GM19025 (cell line): ENCODE data around the gene RGS6.

Experiments used
- ATAC-seq: cut with Tn5 transposase; IDR thresholded peaks from one replicate; pipeline ENCODE4 v1.9.1; 2021; ENCODE audit warnings: mild to moderate bottlenecking, low read depth, moderate library complexity; ENCODE audit not compliant: unreplicated experiment

Gene RGS6

DNA sequence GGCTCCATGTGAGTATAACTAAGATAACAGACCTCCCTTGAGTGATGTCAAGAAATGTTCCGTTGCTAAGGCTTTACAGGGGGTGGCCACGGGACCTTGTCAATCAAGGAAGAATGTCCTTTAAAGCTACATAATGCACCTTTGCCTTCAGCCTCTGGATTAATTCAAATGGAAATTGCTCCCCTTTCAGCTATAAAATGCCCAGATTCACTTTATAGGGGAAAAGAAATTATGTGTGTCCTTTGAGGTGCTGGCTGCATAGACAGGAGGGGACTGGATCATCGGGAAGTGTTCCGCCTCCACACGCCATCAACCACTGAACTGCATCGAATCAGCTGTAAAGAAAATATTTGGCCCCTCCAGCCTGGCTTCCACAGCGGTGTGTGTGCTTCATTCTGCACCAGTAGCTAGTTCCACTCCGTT, 546.3 kb downstream of the RGS6 start:
- no peak for ATAC-seq

DNA sequence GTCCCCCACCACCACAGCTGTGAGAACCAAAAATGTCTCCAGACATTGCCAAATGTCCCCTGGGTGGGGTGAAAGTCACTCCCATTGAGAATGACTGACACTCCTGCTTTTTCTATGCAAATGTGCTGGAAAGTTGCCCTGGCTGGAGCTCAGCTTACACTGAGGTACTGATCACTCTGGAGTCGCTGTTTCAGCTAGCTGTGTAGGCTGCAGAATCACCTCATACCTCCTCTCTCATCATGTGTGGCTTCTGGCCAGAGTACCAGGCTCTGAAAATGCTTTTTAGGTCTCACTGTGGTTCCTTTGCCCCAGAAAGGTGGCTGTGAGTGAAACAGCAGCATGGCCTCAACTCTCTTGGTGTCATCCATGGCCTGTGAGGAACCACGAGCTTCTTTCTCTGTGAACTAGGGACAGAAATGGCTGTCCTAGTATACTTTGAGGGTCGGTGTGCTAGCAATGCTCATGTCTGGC, 547.3 kb downstream of the RGS6 start:
- ATAC-seq: no peak

DNA sequence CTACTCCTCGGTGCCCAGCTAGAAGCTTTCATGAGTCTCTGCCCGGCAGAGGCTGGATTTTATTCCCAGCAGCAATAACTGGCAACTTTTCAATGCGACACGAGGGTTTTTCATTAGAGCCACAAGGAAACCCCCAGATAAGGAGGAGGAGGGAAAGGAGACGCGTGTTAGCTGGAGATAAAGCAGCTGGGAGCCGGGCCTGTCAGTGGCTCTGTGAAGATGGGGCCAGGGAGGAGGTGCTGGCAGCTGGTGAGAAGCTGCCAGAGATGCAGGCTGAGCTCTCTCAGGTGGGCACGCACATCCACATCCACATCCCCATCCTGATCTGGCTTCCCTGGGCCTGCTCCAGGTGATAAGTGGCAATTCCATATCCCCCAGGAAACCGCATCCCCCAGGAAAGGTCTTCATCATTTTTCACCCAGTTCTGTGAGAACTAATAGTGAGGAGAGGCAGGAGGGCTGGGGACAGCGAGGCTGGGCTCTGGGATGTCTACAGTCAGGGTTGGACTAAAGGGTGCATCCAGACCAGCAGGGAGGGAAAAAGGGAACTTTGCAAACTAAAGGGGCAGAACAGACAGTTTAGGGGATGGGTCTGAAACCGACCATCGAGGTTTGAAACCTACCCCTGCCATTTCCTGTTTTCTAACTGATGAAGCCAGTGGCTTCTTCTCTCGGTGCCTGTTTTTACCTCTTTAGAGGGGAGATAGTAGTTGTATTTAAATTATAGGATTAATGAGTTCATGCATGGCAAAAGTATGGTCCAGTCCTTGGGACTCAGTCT, 548.4 kb downstream of the RGS6 start:
- ATAC-seq: no peak

DNA sequence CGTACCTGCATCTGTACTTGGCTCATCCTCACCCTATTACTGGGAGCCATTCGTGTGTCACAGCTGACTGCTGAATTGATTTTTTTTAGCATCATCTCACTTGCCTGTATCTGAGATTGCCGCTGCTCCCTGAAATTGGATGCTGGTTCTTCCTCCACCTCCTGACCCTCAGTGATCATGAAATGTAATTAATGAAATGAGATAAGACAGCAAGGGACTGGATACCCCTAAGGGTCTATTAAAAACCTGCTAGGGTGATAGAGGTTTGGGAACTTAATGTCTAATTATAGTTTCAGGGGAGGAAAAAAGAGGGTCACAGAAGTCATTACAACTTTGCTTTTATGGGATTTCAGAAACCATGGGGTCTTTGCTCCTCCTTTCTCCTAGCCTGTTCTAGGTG, 551.1 kb downstream of the RGS6 start:
- ATAC-seq: no peak

GRCh38 chr14:72485695-72486094, 553.5 kb downstream of the RGS6 start:
- no peak for ATAC-seq

DNA sequence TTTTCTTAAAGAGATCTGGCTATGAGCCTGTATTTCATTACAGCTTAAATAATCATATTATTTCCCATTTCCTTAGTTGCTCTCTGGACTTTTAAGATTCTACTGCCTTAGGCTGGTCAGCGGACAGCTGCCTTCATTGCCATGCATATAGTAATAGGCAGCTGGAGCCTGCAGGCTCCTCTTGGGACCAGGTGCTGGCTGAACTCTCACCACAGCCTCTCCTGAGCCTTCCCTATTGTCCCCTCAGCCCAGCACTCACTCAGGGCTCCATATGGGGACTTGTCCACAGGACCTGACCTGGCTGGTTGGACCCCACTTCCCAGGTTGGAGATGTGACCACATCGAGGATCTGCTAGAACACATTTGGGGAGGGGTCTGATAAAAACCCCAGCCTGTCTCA, 556.3 kb downstream of the RGS6 start:
- no peak for ATAC-seq

DNA sequence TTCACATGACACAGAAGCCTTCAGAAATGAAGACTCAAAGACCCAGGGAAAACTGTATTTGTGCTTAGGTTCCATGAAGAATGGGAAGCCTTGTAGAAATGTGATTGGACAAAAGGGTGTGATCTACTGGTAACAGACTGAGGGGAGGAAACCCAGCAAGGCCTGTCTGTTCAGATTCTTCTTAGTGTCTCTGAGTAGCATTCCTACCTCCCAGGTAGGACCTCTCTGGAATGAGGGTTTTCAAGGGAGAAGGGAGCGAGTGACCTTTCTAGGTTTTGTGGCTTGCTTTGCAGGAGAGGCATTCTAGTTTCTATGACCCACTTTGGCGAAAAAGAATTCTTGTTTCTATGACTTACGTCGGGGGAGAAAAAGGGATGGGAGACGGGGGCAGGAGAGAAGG, 560.0 kb downstream of the RGS6 start:
- no peak for ATAC-seq

- ATAC-seq: no peak
Measured at GRCh38 chr14:72495668-72496067, 563.4 kb downstream of the RGS6 start.

GRCh38 chr14:72498646-72499045, 566.4 kb downstream of the RGS6 start:
- no peak for ATAC-seq

GRCh38 chr14:72499746-72500145, 567.5 kb downstream of the RGS6 start:
- no peak for ATAC-seq

DNA sequence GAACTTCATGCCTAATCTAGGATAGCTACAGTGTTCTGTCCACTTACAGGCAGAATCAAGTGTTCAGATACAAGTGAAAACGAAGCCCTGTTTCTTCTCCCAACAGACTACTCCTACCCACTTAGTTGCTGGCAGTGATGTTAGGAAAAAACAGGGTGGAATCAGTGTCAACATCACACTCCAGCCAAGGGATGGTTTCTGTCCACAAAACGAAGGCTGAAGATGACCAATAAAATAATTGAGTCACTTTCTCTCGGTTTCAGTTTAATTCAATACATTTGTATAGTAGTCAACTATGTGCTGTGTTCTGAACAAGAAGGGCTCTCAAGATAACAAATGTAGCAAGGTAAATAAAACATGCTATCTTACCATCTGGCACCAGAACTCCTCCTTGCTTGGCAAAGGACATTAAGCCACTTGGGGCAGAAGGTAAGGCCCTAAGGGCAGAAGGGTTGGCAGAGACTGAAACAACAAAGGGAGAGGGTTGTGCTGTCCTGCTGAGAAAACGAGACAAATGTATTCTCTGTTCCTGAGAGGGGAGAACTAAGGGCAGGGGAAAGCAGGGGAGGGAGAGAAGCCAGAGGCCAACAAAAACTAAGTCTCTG, 568.1 kb downstream of the RGS6 start:
- ATAC-seq: no peak

GRCh38 chr14:72501439-72501838, 569.2 kb downstream of the RGS6 start:
- no peak for ATAC-seq

DNA sequence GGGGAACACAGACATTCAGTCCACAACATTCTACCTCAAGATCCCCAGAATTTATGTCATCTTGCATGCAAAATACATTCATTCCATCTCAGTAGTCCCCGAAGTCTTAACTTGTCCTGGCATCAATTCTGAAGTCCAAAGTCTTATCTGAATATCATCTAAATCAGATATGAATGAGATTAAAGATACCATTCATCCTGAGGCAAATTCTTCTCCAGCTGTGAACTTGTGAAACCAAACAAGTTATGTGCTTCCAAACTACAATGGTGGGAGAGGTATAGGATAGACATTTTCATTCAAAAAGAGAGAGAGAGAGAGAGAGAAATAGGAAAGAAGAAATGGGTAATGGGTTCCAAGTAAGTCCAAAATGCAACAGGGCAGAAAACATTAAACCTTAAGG, 571.0 kb downstream of the RGS6 start:
- no peak for ATAC-seq

GRCh38 chr14:72503696-72504368, 571.6 kb downstream of the RGS6 start:
- no peak for ATAC-seq

DNA sequence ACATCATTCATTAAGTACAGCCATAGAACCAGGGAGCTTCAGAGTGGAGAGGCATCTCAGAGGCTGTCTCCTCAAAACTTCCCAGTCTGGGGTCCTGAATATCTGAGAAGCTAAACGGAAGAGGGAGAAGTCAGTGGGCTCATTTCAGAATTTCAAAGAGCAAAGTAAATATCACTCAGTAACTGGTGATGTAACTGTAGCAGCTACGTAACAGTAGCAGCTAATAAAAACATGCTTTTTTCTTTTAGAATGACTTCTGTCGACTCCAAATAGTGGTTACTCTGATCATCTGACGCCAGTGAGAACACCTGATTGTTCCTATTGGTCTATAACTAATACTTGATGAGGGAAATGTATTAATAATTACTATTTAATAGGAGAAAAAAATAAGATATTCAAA, 578.3 kb downstream of the RGS6 start:
- no peak for ATAC-seq

DNA sequence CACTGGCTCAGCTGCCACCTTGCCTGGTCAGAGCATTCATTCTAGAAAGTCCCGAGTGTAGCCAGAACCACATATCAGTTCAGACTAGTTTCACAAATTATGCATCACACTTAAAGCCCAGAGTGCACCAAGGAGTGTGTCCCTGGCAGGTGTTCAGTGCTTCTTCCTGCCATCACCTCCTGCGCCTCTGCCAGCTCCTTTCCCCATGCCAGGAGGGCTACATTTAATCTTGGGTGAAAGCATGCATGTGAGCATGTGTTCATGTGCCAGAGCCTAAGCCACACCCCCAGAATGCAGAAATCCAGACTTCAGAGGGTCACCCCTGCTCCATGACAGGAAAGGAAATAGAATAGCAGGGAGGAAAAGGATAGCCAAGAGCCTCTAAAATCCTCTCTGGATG, 580.1 kb downstream of the RGS6 start:
- ATAC-seq: no peak

- no peak for ATAC-seq
Measured at GRCh38 chr14:72512925-72513324, 580.7 kb downstream of the RGS6 start.

- no peak for ATAC-seq
Measured at GRCh38 chr14:72513346-72513745, 581.1 kb downstream of the RGS6 start.

- ATAC-seq: no peak
Measured at GRCh38 chr14:72513965-72514659, 581.9 kb downstream of the RGS6 start.

- no peak for ATAC-seq
Measured at GRCh38 chr14:72514660-72515025, 582.4 kb downstream of the RGS6 start.
